ENCODE measurements around the gene HMX3.
A peak's percentile ranks its signal among the peaks of the same experiment; 100 is the strongest.

Gene HMX3

GRCh38 chr10:123146894-123147634, 11.3 kb downstream of the HMX3 start:
- H3F3A ChIP-seq (ENCODE audit: insufficient read depth, low read length): no peaks in the 10 kb centered on the region
- H3K79me2 ChIP-seq (ENCODE audit: insufficient read depth, low read length): no peaks in the 10 kb centered on the region
- H3K4me3 ChIP-seq (ENCODE audit: low read depth, low read length, poor library complexity, severe bottlenecking): peak overlapping the region; percentile 57
- no peaks in the 10 kb centered on the region; the same call in 1 of the 2 replicates for H3K36me3 ChIP-seq (ENCODE audit: insufficient read depth, low read length)
- no peak overlapping the region for H2AFZ ChIP-seq (ENCODE audit: low read length)
- no peaks in the 10 kb centered on the region for H3K9me2 ChIP-seq (ENCODE audit: low read depth, low read length)
- H3K4me2 ChIP-seq (ENCODE audit: low read length): peak overlapping the region; percentile 66
- no peak overlapping the region for H3K27ac ChIP-seq (ENCODE audit: low read depth, low read length, poor library complexity, severe bottlenecking)
- no peak overlapping the region; the same call in 1 of the 2 replicates for H3K9ac ChIP-seq (ENCODE audit: low read length)
- H3K27me3 ChIP-seq (ENCODE audit: insufficient read depth, low read length): peaks cover 8% of the 10 kb centered on the region
- no peaks in the 10 kb centered on the region for H4K20me1 ChIP-seq (ENCODE audit: insufficient read depth, low read length)
- H3K9me3 ChIP-seq (ENCODE audit: low read length): no peaks in the 10 kb centered on the region
- H3K4me1 ChIP-seq (ENCODE audit: insufficient read depth, low read length, severe bottlenecking): peaks cover 22% of the 10 kb centered on the region
- TF ChIP-seq EZH2 (IDR thresholded peaks at IDR 0.05; ENCODE audit: borderline replicate concordance, low read length) (no peak), CTCF (IDR thresholded peaks at IDR 0.05; ENCODE audit: low read length) (no peak)

DNA sequence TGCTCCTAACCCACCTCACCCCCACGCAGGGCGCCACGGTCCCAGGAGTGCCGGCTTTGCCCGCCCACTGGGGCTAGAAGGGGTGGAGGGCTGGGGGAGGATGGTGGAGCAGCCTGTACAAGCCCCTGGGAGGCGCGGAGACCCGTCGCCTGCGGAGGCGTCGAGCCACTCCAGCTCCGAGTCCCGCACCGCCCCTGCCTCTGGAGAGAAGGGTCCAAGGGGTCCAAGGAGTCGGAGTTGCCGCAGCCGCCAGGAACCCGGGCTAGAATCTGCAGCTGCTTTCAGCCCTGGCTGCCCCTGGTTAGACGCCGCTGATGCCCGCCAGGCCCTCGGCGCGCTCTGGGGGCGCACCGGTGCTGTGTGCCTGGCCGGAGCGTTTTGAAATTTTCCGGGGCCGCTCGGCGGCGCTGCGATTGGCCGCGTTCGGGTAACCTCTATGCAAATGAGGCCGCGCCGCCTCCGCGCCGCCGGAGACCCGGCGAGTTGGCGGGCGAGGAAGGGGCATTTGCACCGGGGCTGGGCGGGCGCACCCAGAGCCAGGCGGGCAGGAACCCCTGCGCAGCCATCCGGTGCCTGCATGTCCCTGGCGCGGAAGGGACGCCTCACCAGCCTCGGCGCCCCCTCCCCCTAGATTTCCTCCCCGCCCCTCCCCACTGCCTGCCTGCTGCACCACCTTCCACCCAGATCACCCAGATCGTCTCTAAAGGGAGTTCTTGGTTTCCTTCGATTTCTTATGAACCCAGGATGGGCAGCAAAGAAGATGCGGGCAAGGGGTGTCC, 12.1 kb downstream of the HMX3 start, which contains the start of gene HMX2:
Gene HMX2, plus strand, starts transcription at position 502 of the 779 bp plus-strand sequence. Its CDS starts 243 bp downstream, at position 745.
- Histone ChIP-seq H3K4me1 (ENCODE audit: insufficient read depth, low read length, severe bottlenecking) (peaks cover 22% of the 10 kb centered on the region), H3F3A (ENCODE audit: insufficient read depth, low read length) (no peaks in the 10 kb centered on the region), H3K9me3 (ENCODE audit: low read length) (no peaks in the 10 kb centered on the region), H3K27ac (ENCODE audit: low read depth, low read length, poor library complexity, severe bottlenecking) (no peak within 1 kb of the TSS), H3K9me2 (ENCODE audit: low read depth, low read length) (no peaks in the 10 kb centered on the region), H3K4me3 (ENCODE audit: low read depth, low read length, poor library complexity, severe bottlenecking) (peak within 1 kb of the TSS; percentile 57), H3K36me3 (ENCODE audit: insufficient read depth, low read length) (no peaks in the 10 kb centered on the region; the same call in 1 of the 2 replicates), H4K20me1 (ENCODE audit: insufficient read depth, low read length) (no peaks in the 10 kb centered on the region), H3K4me2 (ENCODE audit: low read length) (peak within 1 kb of the TSS; percentile 66), H3K27me3 (ENCODE audit: insufficient read depth, low read length) (peaks cover 8% of the 10 kb centered on the region), H3K79me2 (ENCODE audit: insufficient read depth, low read length) (no peaks in the 10 kb centered on the region), H2AFZ (ENCODE audit: low read length) (no peak within 1 kb of the TSS), H3K9ac (ENCODE audit: low read length) (peak within 1 kb of the TSS; percentile 54)
- no peak for TF ChIP-seq EZH2 (IDR thresholded peaks at IDR 0.05; ENCODE audit: borderline replicate concordance, low read length)
- no peak for TF ChIP-seq CTCF (IDR thresholded peaks at IDR 0.05; ENCODE audit: low read length)

- TF ChIP-seq CTCF (IDR thresholded peaks at IDR 0.05; ENCODE audit: low read length): no peak
- no peak for TF ChIP-seq EZH2 (IDR thresholded peaks at IDR 0.05; ENCODE audit: borderline replicate concordance, low read length)
- Histone ChIP-seq H4K20me1 (ENCODE audit: insufficient read depth, low read length) (no peaks in the 10 kb centered on the region), H3K79me2 (ENCODE audit: insufficient read depth, low read length) (no peaks in the 10 kb centered on the region), H3K9me2 (ENCODE audit: low read depth, low read length) (no peaks in the 10 kb centered on the region), H3K9me3 (ENCODE audit: low read length) (no peaks in the 10 kb centered on the region), H3K27me3 (ENCODE audit: insufficient read depth, low read length) (peaks cover 8% of the 10 kb centered on the region), H3K4me2 (ENCODE audit: low read length) (peak overlapping the region; percentile 66), H3K36me3 (ENCODE audit: insufficient read depth, low read length) (no peaks in the 10 kb centered on the region; the same call in 1 of the 2 replicates), H3F3A (ENCODE audit: insufficient read depth, low read length) (no peaks in the 10 kb centered on the region), H3K9ac (ENCODE audit: low read length) (peak overlapping the region; percentile 54), H3K4me3 (ENCODE audit: low read depth, low read length, poor library complexity, severe bottlenecking) (peak overlapping the region; percentile 57), H3K4me1 (ENCODE audit: insufficient read depth, low read length, severe bottlenecking) (peaks cover 24% of the 10 kb centered on the region), H3K27ac (ENCODE audit: low read depth, low read length, poor library complexity, severe bottlenecking) (no peak overlapping the region), H2AFZ (ENCODE audit: low read length) (no peak overlapping the region)
Observed at GRCh38 chr10:123148414-123149161, 12.8 kb downstream of the HMX3 start.
